HT-29 (cell line): ENCODE results near the gene CFAP141. TPM values are rescaled to one million over a fixed set of nuclear protein-coding genes. Genes with fewer than 3 reads are reported as not detected.
"Not testable (repeated sequence)": the region's sequence is repeated elsewhere in the genome, so short reads cannot be mapped to it uniquely, and the experiment has no call there.

Experiments used
- DNase-seq: peaks from one replicate; pipeline ENCODE4 v3.0.0-alpha.2; 2015; ENCODE audit warnings: low spot score
- total RNA-seq: library from RNA; depleted of rRNA; stranded (reverse); fragments of >200 nt; shearing (Covaris generic); gene quantifications from 2 replicates; pipeline ENCODE4 v1.2.3, GENCODE V29; 2014; rRNA removed

The CFAP141 gene
- total RNA-seq, result not detected in 2 replicates

- peak; percentile 43 for DNase-seq
These were observed at the start of gene CFAP141 for GRCh38 chr1:154206196-154206595. CFAP141 (minus strand) TSS chr1:154206333; CDS start chr1:154206307, 26 bp downstream.

- DNase-seq, result no peak
These were observed 47.5 kb upstream of the CFAP141 start for GRCh38 chr1:154253671-154254070.

- DNase-seq, result no peak
These were observed 35.7 kb upstream of the CFAP141 start for GRCh38 chr1:154241703-154242351.

GRCh38 chr1:154240294-154240833 is 34.2 kb upstream of the CFAP141 start:
- DNase-seq, result no peak

- no peak for DNase-seq
These were observed 33.4 kb upstream of the CFAP141 start for GRCh38 chr1:154239491-154239890.

GRCh38 chr1:154237880-154238506 is 31.9 kb upstream of the CFAP141 start:
- DNase-seq, result no peak

- DNase-seq, result no peak
These were observed 31.3 kb upstream of the CFAP141 start for GRCh38 chr1:154237435-154237834.

GRCh38 chr1:154236855-154237254 is 30.7 kb upstream of the CFAP141 start:
- DNase-seq, result no peak

- not testable (repeated sequence) for DNase-seq
These were observed 27.0 kb upstream of the CFAP141 start for GRCh38 chr1:154233127-154233526.

- DNase-seq, result not testable (repeated sequence)
These were observed 25.0 kb upstream of the CFAP141 start for GRCh38 chr1:154231112-154231511.

GRCh38 chr1:154225370-154225769 is 19.2 kb upstream of the CFAP141 start:
- DNase-seq, result no peak

- no peak for DNase-seq
These were observed 17.5 kb upstream of the CFAP141 start for GRCh38 chr1:154223621-154224020.

GRCh38 chr1:154222918-154223317 is 16.8 kb upstream of the CFAP141 start:
- no peak for DNase-seq

GRCh38 chr1:154222518-154222917 is 16.4 kb upstream of the CFAP141 start:
- DNase-seq, result no peak

- peak; percentile 55 for DNase-seq
These were observed 15.3 kb upstream of the CFAP141 start for GRCh38 chr1:154221278-154222001.

GRCh38 chr1:154220970-154221277 is 14.8 kb upstream of the CFAP141 start:
- no peak for DNase-seq

- peak; percentile 98 for DNase-seq
These were observed 14.2 kb upstream of the CFAP141 start, which contains the start of gene UBAP2L for GRCh38 chr1:154220071-154220969. UBAP2L (plus strand) TSS chr1:154220955; CDS start chr1:154225124, 4,169 bp downstream.

GRCh38 chr1:154219541-154219940 is 13.4 kb upstream of the CFAP141 start:
- peak; percentile 40 for DNase-seq

GRCh38 chr1:154218545-154218944 is 12.4 kb upstream of the CFAP141 start:
- DNase-seq, result no peak

GRCh38 chr1:154213274-154213673 is 7.1 kb upstream of the CFAP141 start:
- no peak for DNase-seq

- no peak for DNase-seq
These were observed 6.0 kb upstream of the CFAP141 start for GRCh38 chr1:154212083-154212482.
